WTC11 (cell line): ENCODE results near the gene EHMT1. TPM values are rescaled to one million over a fixed set of nuclear protein-coding genes. Genes with fewer than 3 reads are reported as not detected.

ENCODE experiments used
- ATAC-seq: fragments of 200-7000 bp; cut with Tn5 transposase; 2 replicates; pipeline ENCODE4 v1.10.0; 2021; ENCODE audit warnings: mild to moderate bottlenecking, moderate library complexity
- CTCF ChIA-PET: fragments of 300-600 bp; sonication (Branson Sonifier 250); formaldehyde crosslinking; loops from one replicate; lab custom pipeline; 2021; ENCODE audit warnings: antibody characterized with exemption; lab: Charles Lee
- POLR2A ChIA-PET: fragments of 350-600 bp; sonication (Branson Sonifier 250); formaldehyde crosslinking; loops from one replicate; lab custom pipeline; 2021; ENCODE audit warnings: antibody characterized with exemption; lab: Charles Lee
- DNase-seq: peaks from one replicate; pipeline ENCODE4 v3.0.0; 2021; ENCODE audit warnings: low spot score
- H3K27ac Mint-ChIP-seq: 2 replicates; pipeline ENCODE4 v1.8.0; 2021; ENCODE audit warnings: mixed read lengths
- H3K27me3 Mint-ChIP-seq: 2 replicates; pipeline ENCODE4 v1.8.0; 2021; ENCODE audit warnings: low read depth, mild to moderate bottlenecking, moderate library complexity, mixed read lengths
- H3K36me3 Mint-ChIP-seq: 2 replicates; pipeline ENCODE4 v1.8.0; 2021; ENCODE audit warnings: mixed read lengths
- H3K4me1 Mint-ChIP-seq: 2 replicates; pipeline ENCODE4 v1.8.0; 2022; ENCODE audit warnings: mixed read lengths
- H3K4me3 Mint-ChIP-seq: 2 replicates; pipeline ENCODE4 v1.8.0; 2021; ENCODE audit warnings: mild to moderate bottlenecking, moderate library complexity, mixed read lengths
- H3K9me3 Mint-ChIP-seq: 2 replicates; pipeline ENCODE4 v1.8.0; 2021; ENCODE audit warnings: mixed read lengths
- CREM ChIP-seq: sonication (generic); formaldehyde crosslinking; IDR thresholded peaks from 2 replicates; pipeline ENCODE4 v1.8.1; 2022; ENCODE audit warnings: mild to moderate bottlenecking, missing genetic modification reagents, moderate library complexity
- ESRRA ChIP-seq: sonication (generic); formaldehyde crosslinking; IDR thresholded peaks from 2 replicates; pipeline ENCODE4 v1.8.1; 2022; ENCODE audit warnings: mild to moderate bottlenecking, missing genetic modification reagents, borderline replicate concordance
- GABPB1 ChIP-seq: sonication (generic); formaldehyde crosslinking; IDR thresholded peaks from 2 replicates; pipeline ENCODE4 v1.8.1; 2023; ENCODE audit warnings: mild to moderate bottlenecking, missing genetic modification reagents
- GTF2I ChIP-seq: fragments of 250-450 bp; sonication (Bioruptor Pico); conservative IDR thresholded peaks from 2 replicates; pipeline ENCODE4 v1.4.0; 2021; ENCODE audit warnings: mild to moderate bottlenecking
- JAZF1 ChIP-seq: fragments of 250-450 bp; sonication (Bioruptor Pico); IDR thresholded peaks from 2 replicates; pipeline ENCODE4 v1.9.0; 2021; ENCODE audit warnings: moderate library complexity, mild to moderate bottlenecking, inconsistent platforms
- NFATC4 ChIP-seq: fragments of 250-450 bp; sonication (Bioruptor Pico); IDR thresholded peaks from 2 replicates; pipeline ENCODE4 v1.9.0; 2021; ENCODE audit warnings: mild to moderate bottlenecking
- NFE2L1 ChIP-seq: sonication (generic); formaldehyde crosslinking; IDR thresholded peaks from 2 replicates; pipeline ENCODE4 v1.8.1; 2023; ENCODE audit warnings: missing genetic modification reagents
- NR1H2 ChIP-seq: sonication (generic); formaldehyde crosslinking; IDR thresholded peaks from 2 replicates; pipeline ENCODE4 v1.9.0; 2021; ENCODE audit warnings: mild to moderate bottlenecking, moderate library complexity, missing genetic modification reagents
- NR2C2 ChIP-seq: sonication (generic); formaldehyde crosslinking; IDR thresholded peaks from 2 replicates; pipeline ENCODE4 v1.8.0; 2022; ENCODE audit warnings: mild to moderate bottlenecking, missing genetic modification reagents
- PRRX2 ChIP-seq: fragments of 250-450 bp; sonication (Bioruptor Pico); IDR thresholded peaks from 2 replicates; pipeline ENCODE4 v1.8.0; 2021; ENCODE audit warnings: mild to moderate bottlenecking
- SMAD4 ChIP-seq: sonication (generic); formaldehyde crosslinking; IDR thresholded peaks from 2 replicates; pipeline ENCODE4 v1.8.0; 2022; ENCODE audit warnings: mild to moderate bottlenecking, missing genetic modification reagents
- SP1 ChIP-seq: sonication (generic); formaldehyde crosslinking; conservative IDR thresholded peaks from 2 replicates; pipeline ENCODE4 v1.8.1; 2022; ENCODE audit warnings: missing genetic modification reagents
- ZNF317 ChIP-seq: sonication (generic); formaldehyde crosslinking; IDR thresholded peaks from 2 replicates; pipeline ENCODE4 v1.8.1; 2023; ENCODE audit warnings: low read depth, mild to moderate bottlenecking, moderate library complexity, missing genetic modification reagents, borderline replicate concordance
- ZNF423 ChIP-seq: fragments of 250-450 bp; sonication (Bioruptor Pico); IDR thresholded peaks from 2 replicates; pipeline ENCODE4 v2.1.2; 2022; ENCODE audit warnings: mild to moderate bottlenecking, moderate library complexity
- total RNA-seq: library from RNA; stranded (reverse); gene quantifications from 3 replicates; pipeline ENCODE4 v1.2.3, GENCODE V29; 2021
- TF ChIP-seq, protein P1 (sequence below): fragments of 250-450 bp; sonication (Bioruptor Pico); IDR thresholded peaks from 2 replicates; pipeline ENCODE4 v1.8.0; 2021; ENCODE audit warnings: mild to moderate bottlenecking
- TF ChIP-seq, protein P2 (sequence below): sonication (generic); formaldehyde crosslinking; IDR thresholded peaks from 2 replicates; pipeline ENCODE4 v1.8.1; 2022; ENCODE audit warnings: mild to moderate bottlenecking, missing genetic modification reagents, moderate library complexity, borderline replicate concordance
- TF ChIP-seq, protein P3 (sequence below): sonication (generic); formaldehyde crosslinking; IDR thresholded peaks from 2 replicates; pipeline ENCODE4 v1.8.0; 2022; ENCODE audit warnings: mild to moderate bottlenecking, missing genetic modification reagents
- TF ChIP-seq, protein P4 (sequence below): sonication (generic); formaldehyde crosslinking; IDR thresholded peaks from 2 replicates; pipeline ENCODE4 v1.8.1; 2023; ENCODE audit warnings: mild to moderate bottlenecking, missing genetic modification reagents, moderate library complexity
- TF ChIP-seq, protein P5 (sequence below): sonication (generic); formaldehyde crosslinking; IDR thresholded peaks from 2 replicates; pipeline ENCODE4 v1.8.0; 2022; ENCODE audit warnings: mild to moderate bottlenecking, missing genetic modification reagents
- TF ChIP-seq, protein P6 (sequence below): sonication (generic); formaldehyde crosslinking; IDR thresholded peaks from 2 replicates; pipeline ENCODE4 v1.8.0; 2022; ENCODE audit warnings: mild to moderate bottlenecking, missing genetic modification reagents
- TF ChIP-seq, protein P7 (sequence below): sonication (generic); formaldehyde crosslinking; IDR thresholded peaks from 2 replicates; pipeline ENCODE4 v1.8.0; 2022; ENCODE audit warnings: mild to moderate bottlenecking, missing genetic modification reagents
- TF ChIP-seq, protein P8 (sequence below): fragments of 200-600 bp; IDR thresholded peaks from 2 replicates; pipeline ENCODE4 v1.8.0; 2022; ENCODE audit warnings: antibody characterized with exemption
- TF ChIP-seq, protein P9 (sequence below): sonication (generic); formaldehyde crosslinking; IDR thresholded peaks from 2 replicates; pipeline ENCODE4 v1.8.0; 2022; ENCODE audit warnings: missing genetic modification reagents

The EHMT1 gene
- total RNA-seq, 1 experiment from 2014 or later = 170 TPM

DNA sequence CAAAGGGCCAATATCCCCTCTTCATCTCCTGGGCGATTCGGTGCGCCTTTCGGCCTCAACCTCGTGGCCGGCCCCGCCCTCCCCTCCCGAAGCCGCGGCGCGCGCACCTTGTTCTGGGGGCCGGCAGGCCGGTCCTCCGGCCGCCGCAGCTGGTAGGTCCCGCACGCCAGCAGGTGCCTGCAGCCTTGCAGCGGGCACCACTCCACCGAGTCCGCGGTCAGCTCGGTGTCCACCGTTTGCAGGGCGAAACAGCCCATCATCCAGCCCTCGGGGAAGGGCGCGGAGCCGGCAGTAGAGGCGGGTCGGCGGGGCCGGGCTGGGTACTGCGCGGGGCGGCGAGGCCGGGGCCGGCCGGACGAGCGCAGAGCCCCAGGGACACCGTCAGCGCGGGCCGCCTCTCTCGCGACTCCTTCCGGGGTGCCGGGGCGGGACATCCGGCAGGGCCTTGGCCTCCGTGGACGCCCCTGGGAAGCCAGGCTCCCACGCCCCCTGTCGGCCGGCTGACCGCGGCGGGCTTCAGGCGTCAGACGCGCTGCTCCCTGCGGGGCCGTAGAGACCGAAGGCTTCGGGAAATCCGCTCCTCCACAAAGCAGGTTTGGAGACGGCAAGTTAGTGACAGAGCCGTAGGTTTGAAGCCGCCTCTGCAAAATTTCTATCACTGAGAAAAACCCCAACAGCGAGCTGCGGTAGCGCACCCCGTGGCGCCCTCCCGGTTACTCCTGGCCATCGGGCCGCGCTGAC lies 40.1 kb upstream of the EHMT1 start, which contains the start of gene DPH7:
Gene DPH7, minus strand, starts transcription at position 408 of the 741 bp plus-strand sequence. Its CDS starts 148 bp downstream, at position 260.
- DNase-seq (peak; percentile 96), ATAC-seq (peak; percentile 83)
- peak within 1 kb of the TSS; percentile 36 for H3K27ac Mint-ChIP-seq
- H3K4me3 Mint-ChIP-seq = peak within 1 kb of the TSS; percentile 80
- peaks cover 38% of the 10 kb centered on the region for H3K36me3 Mint-ChIP-seq
- POLR2A ChIA-PET = interaction anchor here (1.0 to 1.9 kb wide), 2 partner anchors 10 to 40 kb away, joined by 3 to 7 read pairs; partner anchors contain the start of gene EHMT1
- H3K4me1 Mint-ChIP-seq = peaks cover 28% of the 10 kb centered on the region
- CTCF ChIA-PET = interaction anchor here (0.6 to 4.2 kb wide), 15 partner anchors 9 to 444 kb away, joined by 3 to 51 read pairs (median 4); partner anchors contain the start of genes ARRDC1, MRPL41 and ZMYND19
- H3K9me3 Mint-ChIP-seq = no peaks in the 10 kb centered on the region
- no peaks in the 10 kb centered on the region for H3K27me3 Mint-ChIP-seq
- TF ChIP-seq CREM (CRISPR knock-in tag) (peak; percentile 85), NFE2L1 (no peak), NR1H2 (no peak), JAZF1 (no peak), GTF2I (CRISPR knock-in tag) (no peak), GABPB1 (peak; percentile 82), ZNF317 (CRISPR knock-in tag) (no peak), NR2C2 (CRISPR knock-in tag) (peak; percentile 99), ZNF423 (CRISPR knock-in tag) (peak; percentile 91), PRRX2 (CRISPR knock-in tag) (0 out of 2 replicates have a peak, but pooled peaks have one; percentile 24), NFATC4 (peak; percentile 21; the same call in 1 of the 2 replicates), SMAD4 (CRISPR knock-in tag) (no peak), ESRRA (CRISPR knock-in tag) (peak; percentile 51; the same call in 1 of the 2 replicates), SP1 (peak; percentile 90)
- TF ChIP-seq, protein P1, sequence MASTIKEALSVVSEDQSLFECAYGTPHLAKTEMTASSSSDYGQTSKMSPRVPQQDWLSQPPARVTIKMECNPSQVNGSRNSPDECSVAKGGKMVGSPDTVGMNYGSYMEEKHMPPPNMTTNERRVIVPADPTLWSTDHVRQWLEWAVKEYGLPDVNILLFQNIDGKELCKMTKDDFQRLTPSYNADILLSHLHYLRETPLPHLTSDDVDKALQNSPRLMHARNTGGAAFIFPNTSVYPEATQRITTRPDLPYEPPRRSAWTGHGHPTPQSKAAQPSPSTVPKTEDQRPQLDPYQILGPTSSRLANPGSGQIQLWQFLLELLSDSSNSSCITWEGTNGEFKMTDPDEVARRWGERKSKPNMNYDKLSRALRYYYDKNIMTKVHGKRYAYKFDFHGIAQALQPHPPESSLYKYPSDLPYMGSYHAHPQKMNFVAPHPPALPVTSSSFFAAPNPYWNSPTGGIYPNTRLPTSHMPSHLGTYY (CRISPR knock-in tag) = peak; percentile 15; the same call in 1 of the 2 replicates
- TF ChIP-seq, protein P2, sequence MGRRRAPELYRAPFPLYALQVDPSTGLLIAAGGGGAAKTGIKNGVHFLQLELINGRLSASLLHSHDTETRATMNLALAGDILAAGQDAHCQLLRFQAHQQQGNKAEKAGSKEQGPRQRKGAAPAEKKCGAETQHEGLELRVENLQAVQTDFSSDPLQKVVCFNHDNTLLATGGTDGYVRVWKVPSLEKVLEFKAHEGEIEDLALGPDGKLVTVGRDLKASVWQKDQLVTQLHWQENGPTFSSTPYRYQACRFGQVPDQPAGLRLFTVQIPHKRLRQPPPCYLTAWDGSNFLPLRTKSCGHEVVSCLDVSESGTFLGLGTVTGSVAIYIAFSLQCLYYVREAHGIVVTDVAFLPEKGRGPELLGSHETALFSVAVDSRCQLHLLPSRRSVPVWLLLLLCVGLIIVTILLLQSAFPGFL (CRISPR knock-in tag) = no peak
- TF ChIP-seq, protein P3, sequence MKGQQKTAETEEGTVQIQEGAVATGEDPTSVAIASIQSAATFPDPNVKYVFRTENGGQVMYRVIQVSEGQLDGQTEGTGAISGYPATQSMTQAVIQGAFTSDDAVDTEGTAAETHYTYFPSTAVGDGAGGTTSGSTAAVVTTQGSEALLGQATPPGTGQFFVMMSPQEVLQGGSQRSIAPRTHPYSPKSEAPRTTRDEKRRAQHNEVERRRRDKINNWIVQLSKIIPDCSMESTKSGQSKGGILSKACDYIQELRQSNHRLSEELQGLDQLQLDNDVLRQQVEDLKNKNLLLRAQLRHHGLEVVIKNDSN (CRISPR knock-in tag) = no peak; the same call in 1 of the 2 replicates
- TF ChIP-seq, protein P4, sequence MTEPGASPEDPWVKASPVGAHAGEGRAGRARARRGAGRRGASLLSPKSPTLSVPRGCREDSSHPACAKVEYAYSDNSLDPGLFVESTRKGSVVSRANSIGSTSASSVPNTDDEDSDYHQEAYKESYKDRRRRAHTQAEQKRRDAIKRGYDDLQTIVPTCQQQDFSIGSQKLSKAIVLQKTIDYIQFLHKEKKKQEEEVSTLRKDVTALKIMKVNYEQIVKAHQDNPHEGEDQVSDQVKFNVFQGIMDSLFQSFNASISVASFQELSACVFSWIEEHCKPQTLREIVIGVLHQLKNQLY (CRISPR knock-in tag) = 0 out of 2 replicates have a peak, but pooled peaks have one; percentile 66
- TF ChIP-seq, protein P5, sequence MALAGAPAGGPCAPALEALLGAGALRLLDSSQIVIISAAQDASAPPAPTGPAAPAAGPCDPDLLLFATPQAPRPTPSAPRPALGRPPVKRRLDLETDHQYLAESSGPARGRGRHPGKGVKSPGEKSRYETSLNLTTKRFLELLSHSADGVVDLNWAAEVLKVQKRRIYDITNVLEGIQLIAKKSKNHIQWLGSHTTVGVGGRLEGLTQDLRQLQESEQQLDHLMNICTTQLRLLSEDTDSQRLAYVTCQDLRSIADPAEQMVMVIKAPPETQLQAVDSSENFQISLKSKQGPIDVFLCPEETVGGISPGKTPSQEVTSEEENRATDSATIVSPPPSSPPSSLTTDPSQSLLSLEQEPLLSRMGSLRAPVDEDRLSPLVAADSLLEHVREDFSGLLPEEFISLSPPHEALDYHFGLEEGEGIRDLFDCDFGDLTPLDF (CRISPR knock-in tag) = 0 out of 2 replicates have a peak, but pooled peaks have one; percentile 20
- TF ChIP-seq, protein P6, sequence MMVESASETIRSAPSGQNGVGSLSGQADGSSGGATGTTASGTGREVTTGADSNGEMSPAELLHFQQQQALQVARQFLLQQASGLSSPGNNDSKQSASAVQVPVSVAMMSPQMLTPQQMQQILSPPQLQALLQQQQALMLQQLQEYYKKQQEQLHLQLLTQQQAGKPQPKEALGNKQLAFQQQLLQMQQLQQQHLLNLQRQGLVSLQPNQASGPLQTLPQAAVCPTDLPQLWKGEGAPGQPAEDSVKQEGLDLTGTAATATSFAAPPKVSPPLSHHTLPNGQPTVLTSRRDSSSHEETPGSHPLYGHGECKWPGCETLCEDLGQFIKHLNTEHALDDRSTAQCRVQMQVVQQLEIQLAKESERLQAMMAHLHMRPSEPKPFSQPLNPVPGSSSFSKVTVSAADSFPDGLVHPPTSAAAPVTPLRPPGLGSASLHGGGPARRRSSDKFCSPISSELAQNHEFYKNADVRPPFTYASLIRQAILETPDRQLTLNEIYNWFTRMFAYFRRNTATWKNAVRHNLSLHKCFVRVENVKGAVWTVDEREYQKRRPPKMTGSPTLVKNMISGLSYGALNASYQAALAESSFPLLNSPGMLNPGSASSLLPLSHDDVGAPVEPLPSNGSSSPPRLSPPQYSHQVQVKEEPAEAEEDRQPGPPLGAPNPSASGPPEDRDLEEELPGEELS (CRISPR knock-in tag) = peak; percentile 67; the same call in 1 of the 2 replicates
- TF ChIP-seq, protein P7, sequence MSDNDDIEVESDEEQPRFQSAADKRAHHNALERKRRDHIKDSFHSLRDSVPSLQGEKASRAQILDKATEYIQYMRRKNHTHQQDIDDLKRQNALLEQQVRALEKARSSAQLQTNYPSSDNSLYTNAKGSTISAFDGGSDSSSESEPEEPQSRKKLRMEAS (CRISPR knock-in tag) = peak; percentile 15; the same call in 1 of the 2 replicates
- TF ChIP-seq, protein P8, sequence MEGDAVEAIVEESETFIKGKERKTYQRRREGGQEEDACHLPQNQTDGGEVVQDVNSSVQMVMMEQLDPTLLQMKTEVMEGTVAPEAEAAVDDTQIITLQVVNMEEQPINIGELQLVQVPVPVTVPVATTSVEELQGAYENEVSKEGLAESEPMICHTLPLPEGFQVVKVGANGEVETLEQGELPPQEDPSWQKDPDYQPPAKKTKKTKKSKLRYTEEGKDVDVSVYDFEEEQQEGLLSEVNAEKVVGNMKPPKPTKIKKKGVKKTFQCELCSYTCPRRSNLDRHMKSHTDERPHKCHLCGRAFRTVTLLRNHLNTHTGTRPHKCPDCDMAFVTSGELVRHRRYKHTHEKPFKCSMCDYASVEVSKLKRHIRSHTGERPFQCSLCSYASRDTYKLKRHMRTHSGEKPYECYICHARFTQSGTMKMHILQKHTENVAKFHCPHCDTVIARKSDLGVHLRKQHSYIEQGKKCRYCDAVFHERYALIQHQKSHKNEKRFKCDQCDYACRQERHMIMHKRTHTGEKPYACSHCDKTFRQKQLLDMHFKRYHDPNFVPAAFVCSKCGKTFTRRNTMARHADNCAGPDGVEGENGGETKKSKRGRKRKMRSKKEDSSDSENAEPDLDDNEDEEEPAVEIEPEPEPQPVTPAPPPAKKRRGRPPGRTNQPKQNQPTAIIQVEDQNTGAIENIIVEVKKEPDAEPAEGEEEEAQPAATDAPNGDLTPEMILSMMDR = peak; percentile 75
- TF ChIP-seq, protein P9, sequence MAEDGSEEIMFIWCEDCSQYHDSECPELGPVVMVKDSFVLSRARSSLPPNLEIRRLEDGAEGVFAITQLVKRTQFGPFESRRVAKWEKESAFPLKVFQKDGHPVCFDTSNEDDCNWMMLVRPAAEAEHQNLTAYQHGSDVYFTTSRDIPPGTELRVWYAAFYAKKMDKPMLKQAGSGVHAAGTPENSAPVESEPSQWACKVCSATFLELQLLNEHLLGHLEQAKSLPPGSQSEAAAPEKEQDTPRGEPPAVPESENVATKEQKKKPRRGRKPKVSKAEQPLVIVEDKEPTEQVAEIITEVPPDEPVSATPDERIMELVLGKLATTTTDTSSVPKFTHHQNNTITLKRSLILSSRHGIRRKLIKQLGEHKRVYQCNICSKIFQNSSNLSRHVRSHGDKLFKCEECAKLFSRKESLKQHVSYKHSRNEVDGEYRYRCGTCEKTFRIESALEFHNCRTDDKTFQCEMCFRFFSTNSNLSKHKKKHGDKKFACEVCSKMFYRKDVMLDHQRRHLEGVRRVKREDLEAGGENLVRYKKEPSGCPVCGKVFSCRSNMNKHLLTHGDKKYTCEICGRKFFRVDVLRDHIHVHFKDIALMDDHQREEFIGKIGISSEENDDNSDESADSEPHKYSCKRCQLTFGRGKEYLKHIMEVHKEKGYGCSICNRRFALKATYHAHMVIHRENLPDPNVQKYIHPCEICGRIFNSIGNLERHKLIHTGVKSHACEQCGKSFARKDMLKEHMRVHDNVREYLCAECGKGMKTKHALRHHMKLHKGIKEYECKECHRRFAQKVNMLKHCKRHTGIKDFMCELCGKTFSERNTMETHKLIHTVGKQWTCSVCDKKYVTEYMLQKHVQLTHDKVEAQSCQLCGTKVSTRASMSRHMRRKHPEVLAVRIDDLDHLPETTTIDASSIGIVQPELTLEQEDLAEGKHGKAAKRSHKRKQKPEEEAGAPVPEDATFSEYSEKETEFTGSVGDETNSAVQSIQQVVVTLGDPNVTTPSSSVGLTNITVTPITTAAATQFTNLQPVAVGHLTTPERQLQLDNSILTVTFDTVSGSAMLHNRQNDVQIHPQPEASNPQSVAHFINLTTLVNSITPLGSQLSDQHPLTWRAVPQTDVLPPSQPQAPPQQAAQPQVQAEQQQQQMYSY (CRISPR knock-in tag) = no peak
